Measurements from ENCODE around the gene STAT5A. TPM values are rescaled to one million over a fixed set of nuclear protein-coding genes. Genes with fewer than 3 reads are reported as not detected.
A peak's percentile ranks its signal among the peaks of the same experiment; 100 is the strongest.

The STAT5A gene
- total RNA-seq, 1 donor from 2014 or later: 0.77 TPM

DNA sequence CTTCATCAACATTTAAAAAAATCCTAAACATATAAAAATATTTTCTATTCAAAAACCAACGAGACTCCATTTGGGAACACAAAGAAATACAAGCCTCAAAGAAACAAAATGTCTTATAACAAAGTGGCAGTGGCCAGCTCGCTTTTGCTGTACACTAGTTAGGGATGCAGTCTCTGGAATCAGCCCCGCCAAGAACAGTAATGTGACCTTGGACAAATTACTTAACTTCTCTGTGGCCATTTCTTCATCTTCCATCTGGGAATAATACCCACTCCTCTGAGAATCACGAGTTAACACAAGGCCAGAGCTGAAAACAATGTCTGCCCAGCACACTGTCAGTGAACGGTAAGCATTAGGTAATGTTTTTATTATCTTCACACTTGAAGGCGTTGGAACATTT is 17.7 kb upstream of the STAT5A start:
- TF ChIP-seq, protein P1, sequence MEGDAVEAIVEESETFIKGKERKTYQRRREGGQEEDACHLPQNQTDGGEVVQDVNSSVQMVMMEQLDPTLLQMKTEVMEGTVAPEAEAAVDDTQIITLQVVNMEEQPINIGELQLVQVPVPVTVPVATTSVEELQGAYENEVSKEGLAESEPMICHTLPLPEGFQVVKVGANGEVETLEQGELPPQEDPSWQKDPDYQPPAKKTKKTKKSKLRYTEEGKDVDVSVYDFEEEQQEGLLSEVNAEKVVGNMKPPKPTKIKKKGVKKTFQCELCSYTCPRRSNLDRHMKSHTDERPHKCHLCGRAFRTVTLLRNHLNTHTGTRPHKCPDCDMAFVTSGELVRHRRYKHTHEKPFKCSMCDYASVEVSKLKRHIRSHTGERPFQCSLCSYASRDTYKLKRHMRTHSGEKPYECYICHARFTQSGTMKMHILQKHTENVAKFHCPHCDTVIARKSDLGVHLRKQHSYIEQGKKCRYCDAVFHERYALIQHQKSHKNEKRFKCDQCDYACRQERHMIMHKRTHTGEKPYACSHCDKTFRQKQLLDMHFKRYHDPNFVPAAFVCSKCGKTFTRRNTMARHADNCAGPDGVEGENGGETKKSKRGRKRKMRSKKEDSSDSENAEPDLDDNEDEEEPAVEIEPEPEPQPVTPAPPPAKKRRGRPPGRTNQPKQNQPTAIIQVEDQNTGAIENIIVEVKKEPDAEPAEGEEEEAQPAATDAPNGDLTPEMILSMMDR (IDR thresholded peaks at IDR 0.05; ENCODE audit: insufficient read depth, low read depth, low read length): no peak
- no peak for TF ChIP-seq EZH2 (IDR thresholded peaks at IDR 0.05; ENCODE audit: insufficient read depth, low read length)
- Mint-ChIP-seq H3K9me3 (ENCODE audit: unreplicated experiment) (no peaks in the 10 kb centered on the region), H3K4me3 (ENCODE audit: unreplicated experiment) (no peak overlapping the region), H3K27me3 (ENCODE audit: low read depth, unreplicated experiment) (no peaks in the 10 kb centered on the region), H3K4me1 (ENCODE audit: low read depth, unreplicated experiment) (peaks cover 12% of the 10 kb centered on the region), H3K36me3 (ENCODE audit: low read depth, unreplicated experiment) (no peaks in the 10 kb centered on the region), H3K27ac (ENCODE audit: unreplicated experiment) (no peak overlapping the region)
- H3K27me3 ChIP-seq (ENCODE audit: insufficient read depth, low read length): no peaks in the 10 kb centered on the region
- no peak overlapping the region for H3K4me3 ChIP-seq (ENCODE audit: insufficient read depth, low read depth, low read length)
- H4K20me1 ChIP-seq (ENCODE audit: insufficient read depth, low read length): peaks cover 63% of the 10 kb centered on the region
- no peak overlapping the region for H2AFZ ChIP-seq (ENCODE audit: low read depth, low read length)
- peak overlapping the region; percentile 26 for H3K27ac ChIP-seq (ENCODE audit: low read depth, low read length)
- FAIRE-seq: no peak
- H3K9me3 ChIP-seq (ENCODE audit: insufficient read depth, low read depth, low read length): no peaks in the 10 kb centered on the region
- peaks cover 99% of the 10 kb centered on the region for H3K79me2 ChIP-seq (ENCODE audit: insufficient read depth, low read length)
- H3K4me1 ChIP-seq (ENCODE audit: insufficient read depth, low read length): peaks cover 16% of the 10 kb centered on the region
- no peak overlapping the region for H3K9ac ChIP-seq (ENCODE audit: low read length)
- DNase-seq (ENCODE audit: low read depth): no peak
- no peaks in the 10 kb centered on the region for H3K36me3 ChIP-seq (ENCODE audit: insufficient read depth, low read length)
- no peak overlapping the region for H3K4me2 ChIP-seq (ENCODE audit: low read length)

GRCh38 chr17:42271006-42271778 is 17.1 kb upstream of the STAT5A start:
- Mint-ChIP-seq H3K27ac (ENCODE audit: unreplicated experiment) (no peak overlapping the region), H3K4me1 (ENCODE audit: low read depth, unreplicated experiment) (peaks cover 12% of the 10 kb centered on the region), H3K9me3 (ENCODE audit: unreplicated experiment) (no peaks in the 10 kb centered on the region), H3K27me3 (ENCODE audit: low read depth, unreplicated experiment) (no peaks in the 10 kb centered on the region), H3K36me3 (ENCODE audit: low read depth, unreplicated experiment) (no peaks in the 10 kb centered on the region), H3K4me3 (ENCODE audit: unreplicated experiment) (no peak overlapping the region)
- no peak overlapping the region for H3K4me2 ChIP-seq (ENCODE audit: low read length)
- TF ChIP-seq EZH2 (IDR thresholded peaks at IDR 0.05; ENCODE audit: insufficient read depth, low read length): no peak
- TF ChIP-seq, protein P1 (IDR thresholded peaks at IDR 0.05; ENCODE audit: insufficient read depth, low read depth, low read length): no peak
- no peak overlapping the region for H2AFZ ChIP-seq (ENCODE audit: low read depth, low read length)
- H3K4me3 ChIP-seq (ENCODE audit: insufficient read depth, low read depth, low read length): no peak overlapping the region
- no peaks in the 10 kb centered on the region for H3K9me3 ChIP-seq (ENCODE audit: insufficient read depth, low read depth, low read length)
- no peaks in the 10 kb centered on the region for H3K27me3 ChIP-seq (ENCODE audit: insufficient read depth, low read length)
- FAIRE-seq (no peak), DNase-seq (ENCODE audit: low read depth) (no peak)
- H3K36me3 ChIP-seq (ENCODE audit: insufficient read depth, low read length): no peaks in the 10 kb centered on the region
- H3K79me2 ChIP-seq (ENCODE audit: insufficient read depth, low read length): peaks cover 97% of the 10 kb centered on the region
- no peak overlapping the region for H3K9ac ChIP-seq (ENCODE audit: low read length)
- no peak overlapping the region for H3K27ac ChIP-seq (ENCODE audit: low read depth, low read length)
- peaks cover 63% of the 10 kb centered on the region for H4K20me1 ChIP-seq (ENCODE audit: insufficient read depth, low read length)
- peaks cover 16% of the 10 kb centered on the region for H3K4me1 ChIP-seq (ENCODE audit: insufficient read depth, low read length)

GRCh38 chr17:42271779-42272035 is 16.6 kb upstream of the STAT5A start:
- Mint-ChIP-seq H3K4me3 (ENCODE audit: unreplicated experiment) (no peak overlapping the region), H3K36me3 (ENCODE audit: low read depth, unreplicated experiment) (no peaks in the 10 kb centered on the region), H3K27ac (ENCODE audit: unreplicated experiment) (no peak overlapping the region), H3K4me1 (ENCODE audit: low read depth, unreplicated experiment) (peaks cover 11% of the 10 kb centered on the region), H3K27me3 (ENCODE audit: low read depth, unreplicated experiment) (no peaks in the 10 kb centered on the region), H3K9me3 (ENCODE audit: unreplicated experiment) (no peaks in the 10 kb centered on the region)
- Histone ChIP-seq H3K9me3 (ENCODE audit: insufficient read depth, low read depth, low read length) (no peaks in the 10 kb centered on the region), H3K27me3 (ENCODE audit: insufficient read depth, low read length) (no peaks in the 10 kb centered on the region), H3K79me2 (ENCODE audit: insufficient read depth, low read length) (peaks cover 92% of the 10 kb centered on the region), H3K9ac (ENCODE audit: low read length) (no peak overlapping the region), H3K4me1 (ENCODE audit: insufficient read depth, low read length) (peaks cover 16% of the 10 kb centered on the region), H3K36me3 (ENCODE audit: insufficient read depth, low read length) (no peaks in the 10 kb centered on the region), H4K20me1 (ENCODE audit: insufficient read depth, low read length) (peaks cover 59% of the 10 kb centered on the region), H2AFZ (ENCODE audit: low read depth, low read length) (no peak overlapping the region), H3K4me3 (ENCODE audit: insufficient read depth, low read depth, low read length) (no peak overlapping the region), H3K27ac (ENCODE audit: low read depth, low read length) (no peak overlapping the region), H3K4me2 (ENCODE audit: low read length) (no peak overlapping the region)
- no peak for TF ChIP-seq EZH2 (IDR thresholded peaks at IDR 0.05; ENCODE audit: insufficient read depth, low read length)
- no peak for DNase-seq (ENCODE audit: low read depth)
- no peak for FAIRE-seq

Data from astrocyte (in vitro differentiated cells and primary cell).